Measurements from ENCODE around the gene HBEGF.

Gene HBEGF

GRCh38 chr5:140356853-140357725, 10.7 kb upstream of the HBEGF start:
- no peak for DNase-seq (ENCODE audit: extremely low read depth, low read depth)

GRCh38 chr5:140355546-140355945, 9.1 kb upstream of the HBEGF start:
- TF ChIP-seq, protein P1, sequence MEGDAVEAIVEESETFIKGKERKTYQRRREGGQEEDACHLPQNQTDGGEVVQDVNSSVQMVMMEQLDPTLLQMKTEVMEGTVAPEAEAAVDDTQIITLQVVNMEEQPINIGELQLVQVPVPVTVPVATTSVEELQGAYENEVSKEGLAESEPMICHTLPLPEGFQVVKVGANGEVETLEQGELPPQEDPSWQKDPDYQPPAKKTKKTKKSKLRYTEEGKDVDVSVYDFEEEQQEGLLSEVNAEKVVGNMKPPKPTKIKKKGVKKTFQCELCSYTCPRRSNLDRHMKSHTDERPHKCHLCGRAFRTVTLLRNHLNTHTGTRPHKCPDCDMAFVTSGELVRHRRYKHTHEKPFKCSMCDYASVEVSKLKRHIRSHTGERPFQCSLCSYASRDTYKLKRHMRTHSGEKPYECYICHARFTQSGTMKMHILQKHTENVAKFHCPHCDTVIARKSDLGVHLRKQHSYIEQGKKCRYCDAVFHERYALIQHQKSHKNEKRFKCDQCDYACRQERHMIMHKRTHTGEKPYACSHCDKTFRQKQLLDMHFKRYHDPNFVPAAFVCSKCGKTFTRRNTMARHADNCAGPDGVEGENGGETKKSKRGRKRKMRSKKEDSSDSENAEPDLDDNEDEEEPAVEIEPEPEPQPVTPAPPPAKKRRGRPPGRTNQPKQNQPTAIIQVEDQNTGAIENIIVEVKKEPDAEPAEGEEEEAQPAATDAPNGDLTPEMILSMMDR (IDR thresholded peaks at IDR 0.05; ENCODE audit: low read depth, low read length, missing control alignments), result no peak
- no peak overlapping the region for H3K4me3 ChIP-seq (replicated peaks; ENCODE audit: low read depth, low read length)

More at GRCh38 chr5:140356853-140357725, 10.7 kb upstream of the HBEGF start:
- TF ChIP-seq, protein P1 (IDR thresholded peaks at IDR 0.05; ENCODE audit: low read depth, low read length, missing control alignments), result no peak
- H3K4me3 ChIP-seq (replicated peaks; ENCODE audit: low read depth, low read length), result no peak overlapping the region

GRCh38 chr5:140351609-140352334, 5.4 kb upstream of the HBEGF start:
- no peak overlapping the region for H3K4me3 ChIP-seq (replicated peaks; ENCODE audit: low read depth, low read length)
- peak; percentile 60 for DNase-seq (ENCODE audit: extremely low read depth, low read depth)
- TF ChIP-seq, protein P1 (IDR thresholded peaks at IDR 0.05; ENCODE audit: low read depth, low read length, missing control alignments), result peak; percentile 77

More at GRCh38 chr5:140355546-140355945, 9.1 kb upstream of the HBEGF start:
- DNase-seq (ENCODE audit: extremely low read depth, low read depth), result no peak

DNA sequence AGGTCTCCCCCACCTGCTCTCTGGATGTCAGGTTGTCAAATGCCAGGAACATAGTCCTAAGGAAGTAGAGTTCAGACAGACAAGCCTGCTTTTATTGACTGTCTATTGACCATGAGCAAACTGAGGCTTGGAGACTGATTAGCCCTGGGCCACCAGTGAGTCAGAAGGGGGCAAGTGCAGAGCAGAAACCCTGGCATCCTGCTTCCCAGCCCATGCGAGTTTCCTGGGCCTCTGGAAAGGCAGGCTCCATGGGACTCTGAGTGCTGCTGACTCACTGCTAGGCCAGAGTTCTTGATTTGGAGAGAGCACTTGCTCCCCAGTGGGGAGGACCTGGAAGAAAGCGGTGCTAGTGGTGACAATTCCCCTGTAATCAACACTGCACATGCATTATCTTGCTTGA, 2.8 kb upstream of the HBEGF start:
- no peak overlapping the region for H3K4me3 ChIP-seq (replicated peaks; ENCODE audit: low read depth, low read length)
- TF ChIP-seq, protein P1 (IDR thresholded peaks at IDR 0.05; ENCODE audit: low read depth, low read length, missing control alignments), result no peak
- no peak for DNase-seq (ENCODE audit: extremely low read depth, low read depth)

- H3K4me3 ChIP-seq (replicated peaks; ENCODE audit: low read depth, low read length), result no peak overlapping the region
- TF ChIP-seq, protein P1 (IDR thresholded peaks at IDR 0.05; ENCODE audit: low read depth, low read length, missing control alignments), result no peak
- DNase-seq (ENCODE audit: extremely low read depth, low read depth), result no peak
These were observed 1.7 kb upstream of the HBEGF start for GRCh38 chr5:140348104-140348503.

GRCh38 chr5:140347360-140347759, 957 bp upstream of the HBEGF start:
- H3K4me3 ChIP-seq (replicated peaks; ENCODE audit: low read depth, low read length), result no peak overlapping the region
- TF ChIP-seq, protein P1 (IDR thresholded peaks at IDR 0.05; ENCODE audit: low read depth, low read length, missing control alignments), result no peak
- no peak for DNase-seq (ENCODE audit: extremely low read depth, low read depth)
